Inflammatory macrophage treated with lipopolysaccharide for 1 hour (primary cell): ENCODE data around the gene PRRG1.
"Not testable (repeated sequence)": the region's sequence is repeated elsewhere in the genome, so short reads cannot be mapped to it uniquely, and the experiment has no call there.

ENCODE experiments used
- DNase-seq, 2 donors: peaks; one replicate each; pipeline ENCODE4 v3.0.0-alpha.2; 2020 to 2022

Gene PRRG1

GRCh38 chrX:37474478-37474877, 125.3 kb downstream of the PRRG1 start:
- no peak for DNase-seq

GRCh38 chrX:37476571-37477170, 127.5 kb downstream of the PRRG1 start:
- DNase-seq: no peak

- not testable (repeated sequence) for DNase-seq
Observed at GRCh38 chrX:37484335-37484734, 135.2 kb downstream of the PRRG1 start.

- no peak for DNase-seq
Observed at GRCh38 chrX:37485429-37485828, 136.3 kb downstream of the PRRG1 start.

GRCh38 chrX:37487271-37487670, 138.1 kb downstream of the PRRG1 start:
- DNase-seq: no peak

GRCh38 chrX:37488323-37488722, 139.2 kb downstream of the PRRG1 start:
- no peak for DNase-seq

- no peak for DNase-seq
Observed at GRCh38 chrX:37491686-37492085, 142.5 kb downstream of the PRRG1 start.

GRCh38 chrX:37495760-37496159, 146.6 kb downstream of the PRRG1 start:
- DNase-seq: not testable (repeated sequence)

- DNase-seq: peak in 1 of 2 donors; percentile 3
Observed at GRCh38 chrX:37497126-37497525, 148.0 kb downstream of the PRRG1 start.

GRCh38 chrX:37498323-37498722, 149.2 kb downstream of the PRRG1 start:
- not testable (repeated sequence) for DNase-seq

- not testable (repeated sequence) for DNase-seq
Observed at GRCh38 chrX:37499649-37500048, 150.5 kb downstream of the PRRG1 start.

GRCh38 chrX:37504991-37505390, 155.8 kb downstream of the PRRG1 start:
- DNase-seq: no peak
